BJ (cell line): ENCODE data around the gene PLPPR1. TPM values are rescaled to one million over a fixed set of nuclear protein-coding genes. Genes with fewer than 3 reads are reported as not detected.

Experiments
- CTCF ChIA-PET: fragments of 350-600 bp; formaldehyde crosslinking; extraction: SDS; loops from one replicate; lab custom pipeline; 2021; ENCODE audit warnings: antibody characterized with exemption, inconsistent platforms; lab: Yijun Ruan, JAX
- POLR2A ChIA-PET: fragments of 300-600 bp; sonication (Branson Sonifier 250); formaldehyde crosslinking; extraction: SDS; loops from one replicate; lab custom pipeline; 2021; ENCODE audit warnings: antibody characterized with exemption; lab: Charles Lee
- DNase-seq: peaks from one replicate; pipeline ENCODE4 v3.0.0-alpha.2; 2011; ENCODE audit warnings: low read depth
- H3K27me3 ChIP-seq: 2 replicates; pipeline ENCODE4 v1.6.0; 2011; ENCODE audit warnings: low read length; ENCODE audit not compliant: control insufficient read depth, insufficient read depth
- H3K36me3 ChIP-seq: 2 replicates; pipeline ENCODE4 v1.5.1; 2011; ENCODE audit warnings: low read length; ENCODE audit not compliant: control insufficient read depth, insufficient read depth
- H3K4me3 ChIP-seq: 2 replicates; pipeline ENCODE4 v1.5.1; 2011; ENCODE audit warnings: low read depth, mild to moderate bottlenecking, control low read depth, low read length
- CTCF ChIP-seq: IDR thresholded peaks from 2 replicates; pipeline ENCODE4 v1.5.1; 2011; ENCODE audit warnings: low read depth, mild to moderate bottlenecking, control low read depth, inconsistent platforms, low read length, moderate library complexity; ENCODE audit not compliant: insufficient read depth
- polyA plus RNA-seq: library from polyadenylated mRNA; depleted of rRNA; stranded (reverse); fragments of >200 nt; gene quantifications from 2 replicates; pipeline ENCODE4 v1.2.3, GENCODE V29; 2011

PLPPR1 gene
- polyA plus RNA-seq, 1 experiment: not detected

GRCh38 chr9:101299901-101300300 lies 271.4 kb downstream of the PLPPR1 start:
- CTCF ChIA-PET: interaction anchor here (1.0 to 2.5 kb wide), 2 partner anchors 12 to 697 kb away, joined by 3 to 7 read pairs; no protein-coding TSS in a partner anchor
- POLR2A ChIA-PET: no interaction called here

GRCh38 chr9:101307051-101307450 lies 278.5 kb downstream of the PLPPR1 start:
- Histone ChIP-seq H3K27me3 (no peaks in the 10 kb centered on the region), H3K36me3 (no peaks in the 10 kb centered on the region), H3K4me3 (no peak overlapping the region)
- TF ChIP-seq CTCF: no peak
- no peak for DNase-seq
- POLR2A ChIA-PET: no interaction called here
- CTCF ChIA-PET: no interaction called here

More at GRCh38 chr9:101299901-101300300, 271.4 kb downstream of the PLPPR1 start:
- DNase-seq: no peak
- TF ChIP-seq CTCF: no peak
- no peak overlapping the region for H3K4me3 ChIP-seq
- H3K36me3 ChIP-seq: no peaks in the 10 kb centered on the region
- no peaks in the 10 kb centered on the region for H3K27me3 ChIP-seq

GRCh38 chr9:101307524-101308213 lies 279.1 kb downstream of the PLPPR1 start:
- H3K36me3 ChIP-seq: no peaks in the 10 kb centered on the region
- H3K27me3 ChIP-seq: no peaks in the 10 kb centered on the region
- H3K4me3 ChIP-seq: no peak overlapping the region
- POLR2A ChIA-PET: no interaction called here
- no peak for DNase-seq
- CTCF ChIA-PET: interaction anchor here (0.6 kb wide), 1 partner anchor 706 kb away, joined by 4 read pairs; no protein-coding TSS in a partner anchor
- TF ChIP-seq CTCF: no peak

GRCh38 chr9:101309139-101309538 lies 280.6 kb downstream of the PLPPR1 start:
- POLR2A ChIA-PET: no interaction called here
- TF ChIP-seq CTCF: no peak
- CTCF ChIA-PET: interaction anchor here (5.8 kb wide), 1 partner anchor 708 kb away, joined by 107 read pairs; no protein-coding TSS in a partner anchor
- no peak for DNase-seq
- Histone ChIP-seq H3K4me3 (no peak overlapping the region), H3K27me3 (no peaks in the 10 kb centered on the region), H3K36me3 (no peaks in the 10 kb centered on the region)

GRCh38 chr9:101311191-101311590 lies 282.7 kb downstream of the PLPPR1 start:
- Histone ChIP-seq H3K27me3 (no peaks in the 10 kb centered on the region), H3K4me3 (no peak overlapping the region), H3K36me3 (no peaks in the 10 kb centered on the region)
- ChIA-PET CTCF (interaction anchor here (0.6 to 5.8 kb wide), 23 partner anchors 10 to 710 kb away, joined by 3 to 107 read pairs (median 4); no protein-coding TSS in a partner anchor), POLR2A (no interaction called here)
- no peak for TF ChIP-seq CTCF
- DNase-seq: no peak
